H9 (cell line): ENCODE data around the gene SVEP1. TPM values are rescaled to one million over a fixed set of nuclear protein-coding genes. Genes with fewer than 3 reads are reported as not detected.

Experiments used
- DNase-seq: peaks from one replicate; pipeline ENCODE4 v3.0.0-alpha.2; 2017
- H2AFZ ChIP-seq: one replicate; pipeline ENCODE4 v1.6.1; 2013; ENCODE audit warnings: mild to moderate bottlenecking, low read length, control low read depth, moderate library complexity
- H2AK5ac ChIP-seq: 2 replicates; pipeline ENCODE4 v1.6.1; 2013; ENCODE audit warnings: low read length, control low read depth, mixed read lengths; ENCODE audit not compliant: insufficient read length
- H2BK120ac ChIP-seq: one replicate; pipeline ENCODE4 v1.6.1; 2013; ENCODE audit warnings: low read depth, mild to moderate bottlenecking, low read length, control low read depth, inconsistent platforms; ENCODE audit not compliant: poor library complexity, severe bottlenecking
- H2BK12ac ChIP-seq: 2 replicates; pipeline ENCODE4 v1.6.1; 2013; ENCODE audit warnings: low read length, control low read depth, mixed read lengths, low read depth; ENCODE audit not compliant: insufficient read length
- H2BK15ac ChIP-seq: 2 replicates; pipeline ENCODE4 v1.6.1; 2013; ENCODE audit warnings: low read depth, low read length, control low read depth
- H2BK20ac ChIP-seq: one replicate; pipeline ENCODE4 v1.6.1; 2013; ENCODE audit warnings: low read depth, mild to moderate bottlenecking, low read length, control low read depth, inconsistent platforms; ENCODE audit not compliant: poor library complexity, severe bottlenecking
- H2BK5ac ChIP-seq: 2 replicates; pipeline ENCODE4 v1.6.1; 2013; ENCODE audit warnings: low read length, control low read depth, mixed read lengths; ENCODE audit not compliant: insufficient read length
- H3K14ac ChIP-seq: 2 replicates; pipeline ENCODE4 v1.6.1; 2013; ENCODE audit warnings: low read length, control low read depth; ENCODE audit not compliant: insufficient read depth
- H3K18ac ChIP-seq: 2 replicates; pipeline ENCODE4 v1.6.1; 2013; ENCODE audit warnings: low read depth, mild to moderate bottlenecking, mixed read lengths, low read length, control low read depth; ENCODE audit not compliant: insufficient read length
- H3K23ac ChIP-seq: 2 replicates; pipeline ENCODE4 v1.6.1; 2013; ENCODE audit warnings: low read length, control low read depth, mixed read lengths, low read depth; ENCODE audit not compliant: insufficient read length
- H3K23me2 ChIP-seq: 2 replicates; pipeline ENCODE4 v1.6.1; 2013; ENCODE audit warnings: low read depth, mild to moderate bottlenecking, mixed read lengths, low read length, control low read depth; ENCODE audit not compliant: insufficient read length, poor library complexity, severe bottlenecking
- H3K27ac ChIP-seq: 2 replicates; pipeline ENCODE4 v1.5.1; 2013; ENCODE audit warnings: low read length, control low read depth, mixed read lengths, low read depth; ENCODE audit not compliant: insufficient read length
- H3K27me3 ChIP-seq: 2 replicates; pipeline ENCODE4 v1.6.1; 2013; ENCODE audit warnings: low read length, control low read depth, inconsistent platforms; ENCODE audit not compliant: insufficient read depth
- H3K4ac ChIP-seq: 2 replicates; pipeline ENCODE4 v1.6.1; 2013; ENCODE audit warnings: low read depth, mild to moderate bottlenecking, control low read depth, inconsistent platforms, low read length, moderate library complexity
- H3K4me1 ChIP-seq: 2 replicates; pipeline ENCODE4 v1.6.1; 2013; ENCODE audit warnings: low read length, control low read depth, inconsistent platforms; ENCODE audit not compliant: insufficient read depth
- H3K4me2 ChIP-seq: 2 replicates; pipeline ENCODE4 v1.6.1; 2013; ENCODE audit warnings: low read length, control low read depth, mixed read lengths; ENCODE audit not compliant: insufficient read length, insufficient read depth
- H3K56ac ChIP-seq: 2 replicates; pipeline ENCODE4 v1.6.1; 2013; ENCODE audit warnings: low read depth, mild to moderate bottlenecking, mixed read lengths, low read length, control low read depth; ENCODE audit not compliant: insufficient read length
- H3K79me1 ChIP-seq: 2 replicates; pipeline ENCODE4 v1.6.1; 2013; ENCODE audit warnings: low read depth, mild to moderate bottlenecking, moderate library complexity, low read length, control low read depth, inconsistent platforms; ENCODE audit not compliant: insufficient read depth, poor library complexity, severe bottlenecking
- H3K79me2 ChIP-seq: 2 replicates; pipeline ENCODE4 v1.6.1; 2013; ENCODE audit warnings: low read length, control low read depth, inconsistent platforms; ENCODE audit not compliant: insufficient read depth
- H3K9ac ChIP-seq: 2 replicates; pipeline ENCODE4 v1.6.1; 2013; ENCODE audit warnings: low read length, control low read depth, mixed read lengths; ENCODE audit not compliant: insufficient read length; ENCODE audit errors: extremely low read depth
- H3K9me3 ChIP-seq: one replicate; pipeline ENCODE4 v1.6.1; 2013; ENCODE audit warnings: low read depth, low read length, inconsistent platforms; ENCODE audit not compliant: control insufficient read depth
- H3T11ph ChIP-seq: one replicate; pipeline ENCODE4 v1.6.1; 2013; ENCODE audit warnings: mild to moderate bottlenecking, low read length, control low read depth, inconsistent platforms
- H4K20me1 ChIP-seq: one replicate; pipeline ENCODE4 v1.6.1; 2013; ENCODE audit not compliant: control insufficient read depth, insufficient read length, insufficient read depth
- H4K5ac ChIP-seq: 2 replicates; pipeline ENCODE4 v1.6.1; 2013; ENCODE audit warnings: low read depth, mild to moderate bottlenecking, mixed read lengths, low read length, control low read depth; ENCODE audit not compliant: insufficient read length
- H4K8ac ChIP-seq: replicated peaks from 2 replicates; pipeline ENCODE4 v1.6.1; 2013; ENCODE audit warnings: low read length, control low read depth, mixed read lengths, low read depth; ENCODE audit not compliant: insufficient read length
- H4K91ac ChIP-seq: 2 replicates; pipeline ENCODE4 v1.6.1; 2013; ENCODE audit warnings: low read depth, mild to moderate bottlenecking, moderate library complexity, mixed read lengths, low read length, control low read depth; ENCODE audit not compliant: insufficient read length
- H3K27ac Mint-ChIP-seq, 3 experiments: 2 replicates in 2 of 3; 3 replicates in 1 of 3; pipeline ENCODE4 v1.8.0; 2020 to 2021; ENCODE audit warnings: mixed read lengths in 3 of 3, mild to moderate bottlenecking in 1 of 3, moderate library complexity in 1 of 3
- H3K27me3 Mint-ChIP-seq: 2 replicates; pipeline ENCODE4 v1.8.0; 2021; ENCODE audit warnings: low read depth, mild to moderate bottlenecking, moderate library complexity, mixed read lengths
- H3K36me3 Mint-ChIP-seq, 3 experiments: 2 replicates in 2 of 3; 3 replicates in 1 of 3; pipeline ENCODE4 v1.8.0; 2020 to 2021; ENCODE audit warnings: low read depth in 3 of 3, mixed read lengths in 3 of 3; ENCODE audit not compliant: insufficient read depth in 1 of 3
- H3K4me1 Mint-ChIP-seq, 2 experiments: 2 replicates each; pipeline ENCODE4 v1.8.0; 2020; ENCODE audit warnings: mixed read lengths in 2 of 2
- H3K4me3 Mint-ChIP-seq, 2 experiments: 2 replicates in 1 of 2; 3 replicates in 1 of 2; pipeline ENCODE4 v1.8.0; 2020 to 2021; ENCODE audit warnings: mild to moderate bottlenecking in 2 of 2, mixed read lengths in 2 of 2, moderate library complexity in 1 of 2
- H3K9me3 Mint-ChIP-seq, 2 experiments: 2 replicates in 1 of 2; 3 replicates in 1 of 2; pipeline ENCODE4 v1.8.0; 2020; ENCODE audit warnings: mild to moderate bottlenecking in 2 of 2, mixed read lengths in 2 of 2, moderate library complexity in 1 of 2
- WGBS: extraction: QIAGEN DNeasy Blood & Tissue Kit; methylation state at CpG from one replicate; pipeline ENCODE4 v1.1.7; 2013; ENCODE audit warnings: missing lambda C conversion rate, low lambda C conversion rate, mixed read lengths; ENCODE audit not compliant: insufficient read length; ENCODE audit errors: extremely low coverage; 5-methylcytosine and 5-hydroxymethylcytosine counted together
- total RNA-seq: library from RNA; stranded (reverse); gene quantifications from 2 replicates; pipeline ENCODE4 v1.2.1, GENCODE V29; 2021
- TF ChIP-seq, protein P1 (sequence below): fragments of 200-600 bp; sonication (generic); conservative IDR thresholded peaks from 3 replicates; pipeline ENCODE4 v1.8.0; 2021; ENCODE audit warnings: antibody characterized with exemption, mild to moderate bottlenecking

Gene SVEP1
- total RNA-seq, 1 experiment from 2014 or later, result 0.17 TPM

DNA sequence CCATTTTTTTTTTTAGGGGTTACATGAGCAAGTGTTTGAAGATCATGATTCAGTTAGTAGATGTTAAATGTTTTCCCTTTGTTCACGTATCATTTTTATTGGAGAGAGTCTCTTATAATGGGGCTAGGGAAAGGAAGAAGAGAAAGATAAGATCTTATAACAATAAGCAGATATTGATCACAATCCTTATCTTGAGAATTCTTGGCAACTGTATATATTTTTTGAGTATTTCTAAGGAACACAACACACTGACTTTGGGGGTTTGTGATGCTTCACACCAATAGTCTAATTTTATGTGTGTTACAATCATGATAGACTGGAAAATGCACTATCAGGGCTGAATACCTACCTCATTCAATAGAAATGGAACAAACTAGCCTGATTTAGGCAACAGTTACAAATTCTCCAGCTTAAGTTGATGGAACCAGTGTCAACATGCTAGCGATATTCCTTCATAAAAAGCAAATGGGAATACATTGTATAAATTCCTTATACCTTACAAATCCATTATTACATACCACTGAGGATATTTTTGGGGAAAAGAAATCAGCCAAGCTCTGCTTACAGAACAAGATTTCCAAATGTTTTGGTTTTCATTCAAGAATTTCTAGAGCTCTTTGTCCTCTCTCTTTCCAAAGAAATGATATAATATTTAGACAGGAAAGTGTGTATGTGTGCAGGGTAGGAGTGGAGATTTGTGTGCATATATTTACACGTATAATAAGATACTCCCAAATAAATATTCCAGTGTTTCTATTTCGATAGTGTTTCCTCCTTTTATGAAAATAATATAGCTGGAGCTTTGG, 41.5 kb downstream of the SVEP1 start:
- WGBS, result no CpG with 5 or more reads among the region's 4 CpGs
- H3K9ac ChIP-seq, result no peak overlapping the region
- H3K23me2 ChIP-seq, result no peaks in the 10 kb centered on the region
- H2BK12ac ChIP-seq, result no peak overlapping the region
- H3K79me2 ChIP-seq, result no peaks in the 10 kb centered on the region
- no peak overlapping the region for H4K5ac ChIP-seq
- H2AFZ ChIP-seq, result no peak overlapping the region
- no peak overlapping the region for H2BK15ac ChIP-seq
- H2BK20ac ChIP-seq, result no peak overlapping the region
- H3K14ac ChIP-seq, result no peak overlapping the region
- no peak overlapping the region for H3K56ac ChIP-seq
- no peak overlapping the region for H3T11ph ChIP-seq
- H3K4me2 ChIP-seq, result no peak overlapping the region
- H3K27me3 ChIP-seq, result no peaks in the 10 kb centered on the region
- H3K23ac ChIP-seq, result no peak overlapping the region
- no peaks in the 10 kb centered on the region for H3K4me1 Mint-ChIP-seq
- no peak overlapping the region for H2BK5ac ChIP-seq
- no peaks in the 10 kb centered on the region for H4K20me1 ChIP-seq
- peaks cover 7 to 13% of the 10 kb centered on the region in 2 experiments; a peak in 2 of 5 replicates for H3K9me3 Mint-ChIP-seq
- H3K27ac ChIP-seq, result no peak overlapping the region
- no peak overlapping the region for H4K91ac ChIP-seq
- H3K79me1 ChIP-seq, result no peaks in the 10 kb centered on the region
- H3K4me1 ChIP-seq, result no peaks in the 10 kb centered on the region
- H4K8ac ChIP-seq, result no peak overlapping the region
- H3K4ac ChIP-seq, result no peak overlapping the region
- H3K36me3 Mint-ChIP-seq, result 0 out of 7 replicates have a peak, but pooled peaks cover 0 to 7% (median 0%) of the 10 kb centered on the region in 3 experiments
- no peak overlapping the region for H2AK5ac ChIP-seq
- no peak overlapping the region for H2BK120ac ChIP-seq
- H3K18ac ChIP-seq, result no peak overlapping the region
- no peak overlapping the region for H3K4me3 Mint-ChIP-seq
- no peak for DNase-seq
- H3K27me3 Mint-ChIP-seq, result no peaks in the 10 kb centered on the region
- no peak overlapping the region for H3K27ac Mint-ChIP-seq
- TF ChIP-seq, protein P1, sequence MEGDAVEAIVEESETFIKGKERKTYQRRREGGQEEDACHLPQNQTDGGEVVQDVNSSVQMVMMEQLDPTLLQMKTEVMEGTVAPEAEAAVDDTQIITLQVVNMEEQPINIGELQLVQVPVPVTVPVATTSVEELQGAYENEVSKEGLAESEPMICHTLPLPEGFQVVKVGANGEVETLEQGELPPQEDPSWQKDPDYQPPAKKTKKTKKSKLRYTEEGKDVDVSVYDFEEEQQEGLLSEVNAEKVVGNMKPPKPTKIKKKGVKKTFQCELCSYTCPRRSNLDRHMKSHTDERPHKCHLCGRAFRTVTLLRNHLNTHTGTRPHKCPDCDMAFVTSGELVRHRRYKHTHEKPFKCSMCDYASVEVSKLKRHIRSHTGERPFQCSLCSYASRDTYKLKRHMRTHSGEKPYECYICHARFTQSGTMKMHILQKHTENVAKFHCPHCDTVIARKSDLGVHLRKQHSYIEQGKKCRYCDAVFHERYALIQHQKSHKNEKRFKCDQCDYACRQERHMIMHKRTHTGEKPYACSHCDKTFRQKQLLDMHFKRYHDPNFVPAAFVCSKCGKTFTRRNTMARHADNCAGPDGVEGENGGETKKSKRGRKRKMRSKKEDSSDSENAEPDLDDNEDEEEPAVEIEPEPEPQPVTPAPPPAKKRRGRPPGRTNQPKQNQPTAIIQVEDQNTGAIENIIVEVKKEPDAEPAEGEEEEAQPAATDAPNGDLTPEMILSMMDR, result no peak
- no peaks in the 10 kb centered on the region for H3K9me3 ChIP-seq
